Astrocyte of the spinal cord (primary cell): ENCODE measurements around the gene INPP5A.

Experiments used
- DNase-seq: peaks from one replicate; pipeline ENCODE4 v3.0.0; 2011; ENCODE audit warnings: low read depth, low spot score
- H3K4me3 ChIP-seq: 2 replicates; pipeline ENCODE4 v1.5.1; 2011; ENCODE audit warnings: low read depth, mild to moderate bottlenecking, low read length, moderate library complexity
- in situ Hi-C: cut with HindIII; loops from 2 replicates; pipeline ENCODE4 v1.10.0; 2017; ENCODE audit warnings: low sequenced_read_pairs
- TF ChIP-seq, protein P1 (sequence below): IDR thresholded peaks from 2 replicates; pipeline ENCODE4 v1.5.1; 2012; ENCODE audit warnings: low read depth, mild to moderate bottlenecking, low read length, inconsistent platforms

The INPP5A gene

DNA sequence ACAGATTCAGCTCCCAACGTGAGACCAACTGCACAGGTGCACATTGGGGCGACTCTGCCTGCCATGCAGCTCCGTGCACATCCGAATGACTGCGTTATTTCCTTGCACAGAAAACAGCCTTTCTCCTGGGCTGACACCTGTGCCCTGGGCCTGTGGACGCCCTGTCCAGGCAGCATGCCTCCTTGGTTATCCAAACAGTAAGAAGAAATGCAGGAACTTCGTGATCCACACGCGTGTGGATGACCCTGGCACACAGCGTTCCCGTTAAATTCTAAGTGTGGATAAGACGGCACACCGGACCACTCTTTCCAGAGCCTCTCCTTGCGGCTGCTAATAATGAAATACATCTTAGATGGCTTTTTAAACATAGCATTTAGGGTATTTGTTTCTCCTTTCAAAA, 208.8 kb downstream of the INPP5A start:
- in situ Hi-C loops, result no loop called here
- DNase-seq, result no peak
- TF ChIP-seq, protein P1, sequence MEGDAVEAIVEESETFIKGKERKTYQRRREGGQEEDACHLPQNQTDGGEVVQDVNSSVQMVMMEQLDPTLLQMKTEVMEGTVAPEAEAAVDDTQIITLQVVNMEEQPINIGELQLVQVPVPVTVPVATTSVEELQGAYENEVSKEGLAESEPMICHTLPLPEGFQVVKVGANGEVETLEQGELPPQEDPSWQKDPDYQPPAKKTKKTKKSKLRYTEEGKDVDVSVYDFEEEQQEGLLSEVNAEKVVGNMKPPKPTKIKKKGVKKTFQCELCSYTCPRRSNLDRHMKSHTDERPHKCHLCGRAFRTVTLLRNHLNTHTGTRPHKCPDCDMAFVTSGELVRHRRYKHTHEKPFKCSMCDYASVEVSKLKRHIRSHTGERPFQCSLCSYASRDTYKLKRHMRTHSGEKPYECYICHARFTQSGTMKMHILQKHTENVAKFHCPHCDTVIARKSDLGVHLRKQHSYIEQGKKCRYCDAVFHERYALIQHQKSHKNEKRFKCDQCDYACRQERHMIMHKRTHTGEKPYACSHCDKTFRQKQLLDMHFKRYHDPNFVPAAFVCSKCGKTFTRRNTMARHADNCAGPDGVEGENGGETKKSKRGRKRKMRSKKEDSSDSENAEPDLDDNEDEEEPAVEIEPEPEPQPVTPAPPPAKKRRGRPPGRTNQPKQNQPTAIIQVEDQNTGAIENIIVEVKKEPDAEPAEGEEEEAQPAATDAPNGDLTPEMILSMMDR, result no peak
- no peak overlapping the region for H3K4me3 ChIP-seq

DNA sequence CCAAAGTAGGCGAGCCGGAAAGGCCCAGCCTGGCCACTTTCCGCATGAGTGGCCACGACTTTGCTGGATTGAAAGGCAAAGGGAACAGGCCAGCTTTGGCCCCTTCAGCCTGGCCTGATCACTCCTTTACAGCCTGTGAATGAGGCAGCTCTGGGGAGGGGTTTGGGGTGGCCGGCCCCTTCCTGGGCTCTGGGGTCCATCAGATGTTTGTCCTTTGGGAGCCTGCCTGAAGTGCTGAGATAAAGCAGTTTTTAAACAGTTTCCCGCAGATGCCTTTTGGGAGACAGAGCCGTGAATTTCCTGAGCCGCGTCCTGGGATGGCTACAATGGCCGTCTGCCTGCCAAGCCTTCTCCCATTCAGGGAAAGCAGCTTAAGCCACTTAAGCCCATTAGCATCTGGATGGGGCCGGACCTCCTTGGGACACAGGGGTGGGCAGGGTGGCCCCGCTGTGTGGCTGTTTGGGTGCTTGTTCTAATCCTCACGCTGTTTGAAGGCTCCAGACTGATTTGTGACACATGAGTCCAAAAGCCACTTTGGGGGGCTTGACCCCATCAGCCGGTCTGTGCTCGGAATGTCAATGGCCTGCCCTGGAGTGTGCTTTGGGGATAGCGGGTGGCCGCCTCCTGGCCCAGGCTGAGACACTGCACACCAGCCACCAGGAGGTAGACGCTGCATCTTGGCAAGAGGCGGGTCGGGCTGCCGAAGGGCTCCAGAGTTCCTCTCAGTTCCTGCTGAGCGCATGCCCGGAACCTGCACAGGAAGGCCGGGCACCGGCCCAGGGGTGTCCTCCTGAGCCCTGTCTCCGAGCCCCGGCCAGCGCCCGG, 209.4 kb downstream of the INPP5A start:
- TF ChIP-seq, protein P1, result no peak
- no peak overlapping the region for H3K4me3 ChIP-seq
- DNase-seq, result no peak
- in situ Hi-C loops, result no loop called here

DNA sequence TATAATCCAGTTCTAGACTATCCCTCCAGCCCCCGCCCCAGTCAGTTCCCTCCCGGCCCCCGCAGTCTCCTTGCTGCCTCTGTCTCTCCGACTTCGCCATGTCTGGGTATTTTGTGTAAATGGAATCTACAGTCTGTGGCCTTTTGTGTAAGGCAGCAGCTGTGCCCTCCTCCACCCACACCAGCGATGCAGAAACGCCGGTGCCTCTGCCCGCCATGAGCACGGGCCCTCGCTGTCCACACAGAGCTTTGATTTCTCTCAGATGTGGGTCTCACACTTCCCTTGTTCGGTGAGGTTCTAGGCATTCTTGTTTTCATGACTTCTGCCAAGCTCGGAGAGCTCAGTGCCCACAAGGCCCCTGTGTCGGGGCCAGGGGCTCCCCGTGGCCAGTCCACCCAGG, 210.5 kb downstream of the INPP5A start:
- H3K4me3 ChIP-seq, result no peak overlapping the region
- in situ Hi-C loops, result no loop called here
- TF ChIP-seq, protein P1, result no peak
- DNase-seq, result no peak

DNA sequence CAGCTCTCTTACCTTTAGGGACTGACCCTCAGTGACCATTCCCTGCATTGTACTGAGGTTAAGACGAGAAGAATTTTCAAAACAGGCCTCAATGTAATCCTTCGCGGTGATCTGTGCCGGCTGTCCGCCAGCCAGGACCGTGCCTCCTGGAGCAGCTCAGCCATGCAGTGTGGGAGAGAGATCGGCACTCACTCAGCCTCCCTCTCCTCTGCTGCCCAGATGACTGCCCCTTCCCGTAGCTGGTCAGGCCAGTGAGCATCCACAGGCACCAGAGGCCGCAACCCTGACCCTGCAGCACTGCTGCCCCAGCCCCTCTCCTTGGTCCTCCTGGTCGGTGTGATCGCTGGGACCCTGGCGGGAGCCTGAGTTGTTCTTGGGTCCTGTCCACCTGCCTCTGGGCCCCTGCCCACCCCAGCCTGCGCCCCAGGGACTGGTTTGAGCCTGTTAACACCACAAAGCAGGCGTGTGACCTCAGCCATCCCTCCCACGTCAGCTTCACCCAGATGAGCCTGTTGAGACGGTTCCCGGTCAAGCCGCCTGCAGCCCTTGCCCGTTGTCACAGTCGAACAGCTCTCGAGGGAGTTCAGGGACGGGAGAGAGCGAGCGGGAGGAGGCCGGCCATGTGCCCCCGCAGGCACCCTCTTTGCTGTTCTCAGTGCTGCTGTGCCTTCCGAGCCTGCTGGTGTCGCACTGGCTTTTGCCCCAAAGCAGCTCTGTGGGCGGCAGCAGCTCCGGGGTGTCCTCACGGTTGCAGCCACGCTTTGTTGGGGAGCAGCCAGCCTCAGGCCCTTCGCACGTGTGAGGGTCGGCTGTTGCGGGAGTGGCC, 211.2 kb downstream of the INPP5A start:
- in situ Hi-C loops, result no loop called here
- DNase-seq, result no peak
- H3K4me3 ChIP-seq, result no peak overlapping the region
- TF ChIP-seq, protein P1, result no peak

DNA sequence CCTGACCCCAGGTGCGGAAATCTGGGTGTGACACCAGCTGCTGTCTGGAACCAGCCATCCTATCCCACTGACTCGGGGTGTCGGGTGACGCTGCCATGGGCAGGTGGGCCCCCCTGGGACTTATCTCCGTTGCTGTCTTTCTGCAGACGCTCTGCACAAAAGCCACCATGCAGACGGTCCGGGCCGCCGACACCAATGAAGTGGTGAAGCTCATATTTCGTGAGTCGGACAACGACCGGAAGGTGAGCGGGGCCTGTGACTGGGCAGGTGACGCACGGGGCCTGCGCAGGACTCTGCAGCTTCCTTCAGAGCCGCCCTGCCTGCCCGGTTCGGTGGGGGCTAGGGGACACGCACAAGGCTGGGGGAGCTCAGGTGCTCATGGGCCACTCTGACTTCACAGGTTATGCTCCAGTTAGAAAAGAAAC, 211.8 kb downstream of the INPP5A start:
- TF ChIP-seq, protein P1, result no peak
- no peak overlapping the region for H3K4me3 ChIP-seq
- no peak for DNase-seq
- in situ Hi-C loops, result no loop called here

DNA sequence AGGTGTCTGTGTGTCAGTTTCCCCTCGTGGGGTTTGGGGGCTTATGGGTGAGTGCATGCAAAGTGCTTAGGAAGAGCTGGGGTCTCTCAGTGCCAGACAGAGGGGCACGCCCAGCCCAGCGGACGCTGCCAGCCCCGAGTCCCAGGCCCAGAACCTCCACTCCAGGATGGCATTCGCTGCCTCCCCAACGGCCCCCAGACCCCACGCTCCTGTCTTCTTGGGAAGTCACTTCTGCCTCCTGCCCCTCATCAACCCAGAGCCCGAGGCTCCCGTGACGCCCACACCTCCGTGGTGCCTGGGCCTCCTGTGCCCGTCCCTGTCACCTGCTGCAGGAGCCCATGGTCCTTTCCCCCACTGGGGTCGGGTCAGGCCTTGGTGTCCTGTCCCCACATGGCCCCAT, 213.3 kb downstream of the INPP5A start:
- in situ Hi-C loops, result no loop called here
- H3K4me3 ChIP-seq, result no peak overlapping the region
- TF ChIP-seq, protein P1, result no peak
- no peak for DNase-seq
